Measurements from ENCODE around the gene PHF1.

DNA sequence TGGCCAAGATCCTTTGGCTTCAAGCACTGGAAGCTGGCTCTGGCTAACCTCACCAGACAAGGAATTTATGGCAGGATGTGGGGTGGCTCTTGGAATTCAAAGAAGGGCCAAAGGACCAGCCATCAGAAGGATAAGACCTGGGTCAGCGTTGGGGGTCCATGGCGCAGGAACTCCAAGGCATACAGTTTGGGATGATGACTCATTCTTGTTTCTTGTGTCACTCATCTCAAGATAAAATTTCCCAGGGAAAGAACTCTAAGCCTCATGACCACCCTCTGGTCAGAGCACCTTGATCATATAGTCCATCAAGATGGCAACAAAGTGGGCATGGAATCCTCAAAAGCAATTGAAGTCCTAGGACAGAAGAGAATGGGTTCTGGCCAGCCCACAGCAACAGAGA lies 48.4 kb downstream of the PHF1 start:
- TF ChIP-seq CTCF (IDR thresholded peaks at IDR 0.05) = no peak
- TF ChIP-seq POLR2A (IDR thresholded peaks at IDR 0.05; ENCODE audit: low read depth) = no peak
- no peak for TF ChIP-seq EP300 (IDR thresholded peaks at IDR 0.05)
- TF ChIP-seq POLR2AphosphoS5 (IDR thresholded peaks at IDR 0.05) = no peak

Measured in esophagus muscularis mucosa (tissue), 4 donors.